Neural progenitor cell (in vitro differentiated cells): ENCODE data around the gene BTBD9. TPM values are rescaled to one million over a fixed set of nuclear protein-coding genes. Genes with fewer than 3 reads are reported as not detected.

Source experiments
- DNase-seq: peaks from one replicate; pipeline ENCODE4 v3.0.0-alpha.2; 2016; ENCODE audit warnings: low spot score
- H2AFZ ChIP-seq: fragments of 200-600 bp; sonication (generic); replicated peaks from 2 replicates; pipeline ENCODE4 v1.6.1; 2016; ENCODE audit warnings: antibody characterized with exemption
- H3F3A ChIP-seq: fragments of 200-600 bp; sonication (generic); 2 replicates; pipeline ENCODE4 v1.6.1; 2016; ENCODE audit warnings: antibody characterized with exemption, low read depth
- H3K27ac ChIP-seq: fragments of 200-600 bp; sonication (generic); 2 replicates; pipeline ENCODE4 v1.5.1; 2016; ENCODE audit warnings: mild to moderate bottlenecking
- H3K27me3 ChIP-seq: fragments of 200-600 bp; sonication (generic); 2 replicates; pipeline ENCODE4 v1.6.1; 2016; ENCODE audit warnings: mild to moderate bottlenecking, moderate library complexity
- H3K36me3 ChIP-seq: fragments of 200-600 bp; sonication (generic); 2 replicates; pipeline ENCODE4 v1.5.1; 2016
- H3K4me1 ChIP-seq: fragments of 200-600 bp; sonication (generic); 2 replicates; pipeline ENCODE4 v1.6.1; 2016; ENCODE audit warnings: mixed run types
- H3K4me2 ChIP-seq: fragments of 200-600 bp; sonication (generic); 2 replicates; pipeline ENCODE4 v1.6.1; 2016
- H3K4me3 ChIP-seq: fragments of 200-600 bp; sonication (generic); 2 replicates; pipeline ENCODE4 v1.5.1; 2016
- H3K79me2 ChIP-seq: fragments of 200-600 bp; sonication (generic); 2 replicates; pipeline ENCODE4 v1.6.1; 2016; ENCODE audit warnings: low read depth
- H3K9ac ChIP-seq: fragments of 200-600 bp; sonication (generic); 2 replicates; pipeline ENCODE4 v1.6.1; 2016
- H3K9me3 ChIP-seq: fragments of 200-600 bp; sonication (generic); 2 replicates; pipeline ENCODE4 v1.5.1; 2016; ENCODE audit warnings: low read depth
- H4K20me1 ChIP-seq: fragments of 200-600 bp; sonication (generic); 2 replicates; pipeline ENCODE4 v1.6.1; 2016; ENCODE audit warnings: low read depth
- H3K27ac Mint-ChIP-seq: 3 replicates; pipeline ENCODE4 v1.8.0; 2021; ENCODE audit warnings: mixed read lengths
- H3K27me3 Mint-ChIP-seq: 2 replicates; pipeline ENCODE4 v1.8.0; 2022; ENCODE audit warnings: low read depth, mild to moderate bottlenecking, inconsistent platforms, moderate library complexity, mixed read lengths; ENCODE audit not compliant: insufficient read depth
- H3K36me3 Mint-ChIP-seq: 3 replicates; pipeline ENCODE4 v1.8.0; 2021; ENCODE audit warnings: mixed read lengths
- H3K4me1 Mint-ChIP-seq: 3 replicates; pipeline ENCODE4 v1.8.0; 2021; ENCODE audit warnings: mixed read lengths
- H3K4me3 Mint-ChIP-seq: 3 replicates; pipeline ENCODE4 v1.8.0; 2021; ENCODE audit warnings: mild to moderate bottlenecking, moderate library complexity, mixed read lengths
- H3K9me3 Mint-ChIP-seq: 3 replicates; pipeline ENCODE4 v1.8.0; 2020; ENCODE audit warnings: mixed read lengths
- EZH2 ChIP-seq: fragments of 200-600 bp; sonication (generic); IDR thresholded peaks from 2 replicates; pipeline ENCODE4 v1.6.1; 2017; ENCODE audit warnings: antibody characterized with exemption, mild to moderate bottlenecking, moderate library complexity
- EZH2phosphoT487 ChIP-seq: fragments of 200-600 bp; sonication (generic); IDR thresholded peaks from 2 replicates; pipeline ENCODE4 v1.6.1; 2017; ENCODE audit warnings: antibody characterized with exemption
- total RNA-seq: library from RNA; depleted of rRNA; stranded (reverse); fragments of >200 nt; gene quantifications from 2 replicates; pipeline ENCODE4 v1.2.3, GENCODE V29; 2015; ENCODE audit warnings: low replicate concordance
- TF ChIP-seq, protein P1 (sequence below): fragments of 200-600 bp; sonication (generic); IDR thresholded peaks from 2 replicates; pipeline ENCODE4 v1.5.1; 2017; ENCODE audit warnings: antibody characterized with exemption, mild to moderate bottlenecking

The BTBD9 gene
- total RNA-seq, 1 donor from 2014 or later, result 16.9 TPM

DNA sequence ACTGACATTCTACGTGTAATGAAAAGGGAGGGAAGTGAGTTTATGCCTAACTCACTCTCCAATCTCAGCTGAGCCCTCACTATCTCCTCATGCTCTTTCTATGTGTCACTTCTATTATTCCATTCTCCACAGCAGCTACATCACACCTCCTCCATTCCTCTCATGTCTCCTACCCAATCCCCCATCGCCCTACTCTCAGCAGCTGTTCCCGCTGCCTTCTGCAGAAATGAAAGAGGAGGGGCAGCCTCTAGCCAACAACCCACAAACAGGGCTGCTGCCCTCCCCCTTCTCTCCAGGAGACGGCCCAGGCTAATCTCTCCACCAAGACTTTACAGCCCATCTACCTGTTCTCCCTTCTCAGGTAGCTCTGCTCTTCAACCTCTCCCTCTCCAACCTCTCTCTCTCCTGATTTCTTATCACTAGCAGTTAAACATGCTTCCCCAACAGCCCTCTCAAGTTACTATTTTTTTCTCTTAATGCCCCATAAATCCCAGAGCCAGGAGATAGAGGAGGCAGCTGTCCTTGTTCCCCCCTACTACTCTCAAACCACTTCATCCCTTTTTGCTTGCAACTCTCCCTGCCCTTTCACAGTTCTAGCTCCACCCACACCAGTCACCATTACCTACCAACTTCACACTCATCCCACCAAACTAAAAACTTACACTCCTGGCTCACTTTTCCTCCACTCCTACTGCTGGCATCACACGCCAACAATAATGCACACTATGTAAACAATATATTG lies 136.5 kb downstream of the BTBD9 start:
- H3K79me2 ChIP-seq, result no peaks in the 10 kb centered on the region
- no peaks in the 10 kb centered on the region for H3K9me3 ChIP-seq
- peaks cover 8% of the 10 kb centered on the region for H4K20me1 ChIP-seq
- H3K9ac ChIP-seq, result no peak overlapping the region
- TF ChIP-seq, protein P1, sequence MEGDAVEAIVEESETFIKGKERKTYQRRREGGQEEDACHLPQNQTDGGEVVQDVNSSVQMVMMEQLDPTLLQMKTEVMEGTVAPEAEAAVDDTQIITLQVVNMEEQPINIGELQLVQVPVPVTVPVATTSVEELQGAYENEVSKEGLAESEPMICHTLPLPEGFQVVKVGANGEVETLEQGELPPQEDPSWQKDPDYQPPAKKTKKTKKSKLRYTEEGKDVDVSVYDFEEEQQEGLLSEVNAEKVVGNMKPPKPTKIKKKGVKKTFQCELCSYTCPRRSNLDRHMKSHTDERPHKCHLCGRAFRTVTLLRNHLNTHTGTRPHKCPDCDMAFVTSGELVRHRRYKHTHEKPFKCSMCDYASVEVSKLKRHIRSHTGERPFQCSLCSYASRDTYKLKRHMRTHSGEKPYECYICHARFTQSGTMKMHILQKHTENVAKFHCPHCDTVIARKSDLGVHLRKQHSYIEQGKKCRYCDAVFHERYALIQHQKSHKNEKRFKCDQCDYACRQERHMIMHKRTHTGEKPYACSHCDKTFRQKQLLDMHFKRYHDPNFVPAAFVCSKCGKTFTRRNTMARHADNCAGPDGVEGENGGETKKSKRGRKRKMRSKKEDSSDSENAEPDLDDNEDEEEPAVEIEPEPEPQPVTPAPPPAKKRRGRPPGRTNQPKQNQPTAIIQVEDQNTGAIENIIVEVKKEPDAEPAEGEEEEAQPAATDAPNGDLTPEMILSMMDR, result no peak
- TF ChIP-seq EZH2phosphoT487 (no peak), EZH2 (no peak)
- Mint-ChIP-seq H3K27ac (no peak overlapping the region), H3K4me1 (peaks cover 11% of the 10 kb centered on the region), H3K4me3 (no peak overlapping the region), H3K9me3 (no peaks in the 10 kb centered on the region), H3K27me3 (no peaks in the 10 kb centered on the region), H3K36me3 (no peaks in the 10 kb centered on the region)
- no peak overlapping the region for H3K4me3 ChIP-seq
- H3F3A ChIP-seq, result no peaks in the 10 kb centered on the region
- no peak for DNase-seq
- H3K36me3 ChIP-seq, result no peaks in the 10 kb centered on the region
- H3K27ac ChIP-seq, result no peak overlapping the region
- H3K4me2 ChIP-seq, result peak overlapping the region; percentile 5
- H3K27me3 ChIP-seq, result no peaks in the 10 kb centered on the region
- H2AFZ ChIP-seq, result no peak overlapping the region
- H3K4me1 ChIP-seq, result peaks cover 17% of the 10 kb centered on the region

DNA sequence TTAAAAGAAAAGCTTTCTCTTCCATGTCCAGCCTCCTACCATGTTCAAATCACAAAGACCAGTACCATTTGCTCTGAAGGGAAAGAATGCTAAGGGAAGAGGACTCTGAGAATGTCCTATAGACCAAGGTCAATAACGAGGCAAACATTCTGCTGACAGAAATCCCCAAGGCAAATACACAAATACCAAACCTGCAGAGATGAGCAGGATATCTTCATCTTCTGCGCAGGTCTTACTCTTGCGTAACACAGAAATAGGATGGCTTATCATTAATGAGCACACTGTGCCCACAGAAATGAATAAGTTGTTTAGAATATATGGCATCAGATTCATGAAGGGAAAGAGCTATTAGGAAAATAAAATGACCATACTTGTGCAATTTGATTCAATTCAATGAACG lies 137.3 kb downstream of the BTBD9 start:
- Mint-ChIP-seq H3K27me3 (no peaks in the 10 kb centered on the region), H3K4me1 (peaks cover 11% of the 10 kb centered on the region), H3K27ac (no peak overlapping the region), H3K36me3 (no peaks in the 10 kb centered on the region), H3K9me3 (no peaks in the 10 kb centered on the region), H3K4me3 (no peak overlapping the region)
- H3K9ac ChIP-seq, result no peak overlapping the region
- no peak overlapping the region for H3K4me2 ChIP-seq
- no peak for DNase-seq
- H3K4me3 ChIP-seq, result no peak overlapping the region
- no peaks in the 10 kb centered on the region for H3K9me3 ChIP-seq
- H3K27me3 ChIP-seq, result no peaks in the 10 kb centered on the region
- no peaks in the 10 kb centered on the region for H3K79me2 ChIP-seq
- peaks cover 24% of the 10 kb centered on the region for H3K4me1 ChIP-seq
- H2AFZ ChIP-seq, result no peak overlapping the region
- H3K36me3 ChIP-seq, result no peaks in the 10 kb centered on the region
- TF ChIP-seq EZH2 (no peak), EZH2phosphoT487 (no peak)
- TF ChIP-seq, protein P1, result no peak
- H4K20me1 ChIP-seq, result peaks cover 8% of the 10 kb centered on the region
- H3F3A ChIP-seq, result no peaks in the 10 kb centered on the region
- H3K27ac ChIP-seq, result no peak overlapping the region

DNA sequence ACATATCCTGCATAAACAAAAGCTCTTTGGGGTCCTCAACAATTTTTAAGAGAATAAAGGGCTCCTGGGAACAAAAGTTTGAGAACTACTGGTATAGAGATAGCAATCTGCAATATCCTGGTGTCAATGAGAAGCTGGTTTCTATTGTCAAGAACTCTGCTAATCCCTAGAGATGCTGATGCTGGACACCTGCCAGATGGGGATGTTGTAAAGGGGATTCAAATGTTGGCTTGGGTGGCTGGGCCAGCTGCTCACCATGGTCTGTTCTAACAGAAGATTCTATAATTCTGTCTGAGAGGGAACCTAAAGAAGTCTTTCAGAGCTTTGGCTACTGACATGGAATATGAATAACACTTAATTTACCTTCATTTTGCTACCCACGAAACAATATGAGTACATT lies 137.8 kb downstream of the BTBD9 start:
- H3K9me3 Mint-ChIP-seq, result no peaks in the 10 kb centered on the region

More for the DNA sequence above, 137.8 kb downstream of the BTBD9 start:
- Histone ChIP-seq H3K9ac (no peak overlapping the region), H3K79me2 (no peaks in the 10 kb centered on the region), H3K36me3 (no peaks in the 10 kb centered on the region), H3K9me3 (no peaks in the 10 kb centered on the region), H3K27ac (no peak overlapping the region), H3K4me1 (peaks cover 25% of the 10 kb centered on the region), H3K27me3 (no peaks in the 10 kb centered on the region), H3K4me2 (no peak overlapping the region), H2AFZ (no peak overlapping the region), H3K4me3 (no peak overlapping the region), H4K20me1 (peaks cover 8% of the 10 kb centered on the region), H3F3A (no peaks in the 10 kb centered on the region)
- no peaks in the 10 kb centered on the region for H3K27me3 Mint-ChIP-seq
- peaks cover 11% of the 10 kb centered on the region for H3K4me1 Mint-ChIP-seq
- no peak for DNase-seq
- H3K27ac Mint-ChIP-seq, result no peak overlapping the region
- TF ChIP-seq, protein P1, result no peak
- TF ChIP-seq EZH2, result no peak
- TF ChIP-seq EZH2phosphoT487, result no peak
- no peak overlapping the region for H3K4me3 Mint-ChIP-seq
- H3K36me3 Mint-ChIP-seq, result no peaks in the 10 kb centered on the region
